Osteocyte (in vitro differentiated cells): ENCODE measurements around the gene DISP2. TPM values are rescaled to one million over a fixed set of nuclear protein-coding genes. Genes with fewer than 3 reads are reported as not detected.

Experiments
- DNase-seq: peaks from one replicate; pipeline ENCODE4 v3.0.0; 2021; ENCODE audit warnings: mixed read lengths; ENCODE audit not compliant: unreplicated experiment; ENCODE audit errors: extremely low spot score
- H3K27ac Mint-ChIP-seq: one replicate; pipeline ENCODE4 v1.8.0; 2021; ENCODE audit warnings: mild to moderate bottlenecking, mixed read lengths; ENCODE audit not compliant: unreplicated experiment
- H3K27me3 Mint-ChIP-seq: one replicate; pipeline ENCODE4 v1.8.0; 2021; ENCODE audit warnings: mixed read lengths; ENCODE audit not compliant: unreplicated experiment
- H3K36me3 Mint-ChIP-seq: one replicate; pipeline ENCODE4 v1.8.0; 2021; ENCODE audit warnings: mixed read lengths; ENCODE audit not compliant: unreplicated experiment
- H3K4me1 Mint-ChIP-seq: one replicate; pipeline ENCODE4 v1.8.0; 2021; ENCODE audit warnings: mixed read lengths; ENCODE audit not compliant: unreplicated experiment
- H3K4me3 Mint-ChIP-seq: one replicate; pipeline ENCODE4 v1.8.0; 2021; ENCODE audit warnings: mild to moderate bottlenecking, moderate library complexity, mixed read lengths; ENCODE audit not compliant: unreplicated experiment
- H3K9me3 Mint-ChIP-seq: one replicate; pipeline ENCODE4 v1.8.0; 2021; ENCODE audit warnings: mixed read lengths; ENCODE audit not compliant: unreplicated experiment
- total RNA-seq: library from RNA; stranded (reverse); gene quantifications from 2 replicates; pipeline ENCODE4 v1.2.1, GENCODE V29; 2021
- TF ChIP-seq, protein P1 (sequence below): fragments of 200-600 bp; sonication (generic); IDR thresholded peaks from 2 replicates; pipeline ENCODE4 v1.5.0; 2021; ENCODE audit warnings: antibody characterized with exemption, mild to moderate bottlenecking, moderate library complexity

The DISP2 gene
- total RNA-seq, 1 donor from 2014 or later = 1.5 TPM

DNA sequence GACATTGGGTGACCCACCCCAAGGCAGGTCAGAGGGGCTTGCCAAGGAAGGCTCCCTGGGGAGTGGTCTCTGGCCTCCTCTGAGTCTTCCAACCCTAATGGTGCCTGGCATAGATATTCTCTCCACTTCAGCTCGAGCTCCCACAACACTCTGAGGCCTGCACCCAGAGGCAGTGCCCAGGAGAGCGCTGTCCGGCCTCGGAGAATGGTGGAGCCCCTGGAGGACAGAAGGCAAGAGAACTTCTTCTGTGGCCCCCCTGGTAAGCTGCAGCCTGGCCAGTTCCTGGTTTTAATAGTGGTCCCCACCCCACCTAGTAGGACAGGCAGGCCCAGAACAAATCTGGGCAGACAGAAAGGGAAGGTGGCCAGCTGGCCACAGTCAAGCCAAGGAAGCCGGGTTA, 7.0 kb downstream of the DISP2 start:
- Mint-ChIP-seq H3K4me3 (no peak overlapping the region), H3K9me3 (no peaks in the 10 kb centered on the region), H3K4me1 (peaks cover 6% of the 10 kb centered on the region), H3K36me3 (no peaks in the 10 kb centered on the region), H3K27me3 (peaks cover 6% of the 10 kb centered on the region), H3K27ac (no peak overlapping the region)
- DNase-seq = no peak
- TF ChIP-seq, protein P1, sequence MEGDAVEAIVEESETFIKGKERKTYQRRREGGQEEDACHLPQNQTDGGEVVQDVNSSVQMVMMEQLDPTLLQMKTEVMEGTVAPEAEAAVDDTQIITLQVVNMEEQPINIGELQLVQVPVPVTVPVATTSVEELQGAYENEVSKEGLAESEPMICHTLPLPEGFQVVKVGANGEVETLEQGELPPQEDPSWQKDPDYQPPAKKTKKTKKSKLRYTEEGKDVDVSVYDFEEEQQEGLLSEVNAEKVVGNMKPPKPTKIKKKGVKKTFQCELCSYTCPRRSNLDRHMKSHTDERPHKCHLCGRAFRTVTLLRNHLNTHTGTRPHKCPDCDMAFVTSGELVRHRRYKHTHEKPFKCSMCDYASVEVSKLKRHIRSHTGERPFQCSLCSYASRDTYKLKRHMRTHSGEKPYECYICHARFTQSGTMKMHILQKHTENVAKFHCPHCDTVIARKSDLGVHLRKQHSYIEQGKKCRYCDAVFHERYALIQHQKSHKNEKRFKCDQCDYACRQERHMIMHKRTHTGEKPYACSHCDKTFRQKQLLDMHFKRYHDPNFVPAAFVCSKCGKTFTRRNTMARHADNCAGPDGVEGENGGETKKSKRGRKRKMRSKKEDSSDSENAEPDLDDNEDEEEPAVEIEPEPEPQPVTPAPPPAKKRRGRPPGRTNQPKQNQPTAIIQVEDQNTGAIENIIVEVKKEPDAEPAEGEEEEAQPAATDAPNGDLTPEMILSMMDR = no peak

DNA sequence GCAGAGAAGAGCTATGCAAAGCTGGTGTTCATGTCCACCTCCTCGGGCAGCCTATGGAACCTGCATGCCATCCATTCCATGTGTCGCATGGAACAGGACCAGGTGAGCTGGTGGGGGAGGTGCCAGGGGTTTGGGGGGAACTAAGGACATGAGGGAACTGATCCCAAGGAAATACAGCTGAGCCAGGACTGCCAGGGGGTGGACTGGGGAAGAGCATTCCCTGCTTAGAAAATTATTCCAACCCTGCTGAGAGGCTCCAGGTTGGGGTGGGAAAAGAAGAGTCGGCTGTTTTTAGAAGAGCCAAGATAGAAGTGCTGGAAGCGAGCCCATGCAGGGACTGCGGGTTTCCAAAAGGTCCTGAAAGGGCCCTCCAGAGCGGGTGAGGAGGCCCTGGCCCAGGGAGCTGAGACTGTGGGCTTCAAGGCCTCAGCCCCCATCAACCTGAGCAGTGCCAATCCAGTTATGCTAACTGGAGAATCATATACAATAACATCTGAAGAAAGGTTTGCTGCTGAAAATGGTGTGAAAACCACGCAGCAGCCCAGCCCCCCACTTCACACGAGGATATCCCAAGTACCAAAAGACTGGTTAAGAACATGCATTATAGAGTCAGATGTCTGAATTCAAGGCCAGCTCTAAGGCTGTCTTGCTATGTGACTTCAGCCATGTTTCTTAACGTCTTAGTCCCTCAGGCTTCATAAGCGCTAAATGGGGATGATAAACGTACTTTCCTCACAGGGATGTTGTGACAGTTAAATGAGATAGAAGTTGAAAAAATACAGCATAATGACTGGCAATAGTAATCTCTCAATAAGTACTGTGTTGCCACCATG, 7.8 kb downstream of the DISP2 start:
- no peak overlapping the region for H3K4me3 Mint-ChIP-seq
- no peak for DNase-seq
- peaks cover 6% of the 10 kb centered on the region for H3K4me1 Mint-ChIP-seq
- TF ChIP-seq, protein P1 = no peak
- H3K27me3 Mint-ChIP-seq = no peaks in the 10 kb centered on the region
- H3K36me3 Mint-ChIP-seq = no peaks in the 10 kb centered on the region
- H3K9me3 Mint-ChIP-seq = no peaks in the 10 kb centered on the region
- H3K27ac Mint-ChIP-seq = no peak overlapping the region

DNA sequence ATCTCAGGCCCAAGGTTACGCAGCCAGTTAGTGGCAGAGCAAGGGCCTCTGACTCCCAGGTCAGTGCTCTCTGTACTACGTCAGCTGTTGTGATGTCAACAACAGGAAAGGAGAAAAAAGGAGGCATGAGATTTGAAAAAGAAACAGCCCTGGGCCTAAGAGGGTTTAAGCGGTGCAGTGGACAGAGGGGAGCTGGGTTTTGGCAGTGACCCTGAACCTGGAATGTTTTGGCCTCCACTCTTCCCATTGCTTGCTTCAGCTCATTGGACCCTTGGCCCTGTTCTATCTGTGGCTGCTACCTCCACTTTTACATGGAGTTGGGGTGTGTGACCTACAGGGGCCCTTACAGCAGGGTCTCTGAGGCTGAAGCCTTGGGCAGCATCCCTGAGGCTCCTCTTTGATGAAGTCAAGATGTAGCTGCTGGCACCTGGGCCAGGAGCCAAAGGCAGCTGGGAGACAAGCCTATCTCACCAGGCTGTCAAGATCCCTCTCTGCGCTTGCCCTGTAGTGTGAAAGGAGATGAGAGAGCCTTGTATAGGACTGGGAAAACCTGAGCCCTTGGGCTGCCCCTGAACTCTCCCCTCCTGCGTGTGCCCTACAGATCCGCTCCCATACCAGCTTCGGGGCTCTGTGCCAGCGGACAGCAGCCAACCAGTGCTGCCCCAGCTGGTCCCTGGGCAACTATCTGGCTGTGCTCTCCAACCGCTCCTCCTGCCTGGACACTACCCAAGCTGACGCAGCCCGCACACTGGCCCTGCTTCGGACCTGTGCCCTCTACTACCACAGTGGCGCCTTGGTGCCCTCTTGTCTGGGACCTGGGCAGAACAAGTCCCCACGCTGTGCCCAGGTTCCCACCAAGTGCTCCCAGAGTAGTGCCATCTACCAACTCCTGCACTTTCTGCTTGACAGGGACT, 8.7 kb downstream of the DISP2 start:
- Mint-ChIP-seq H3K36me3 (no peaks in the 10 kb centered on the region), H3K9me3 (no peaks in the 10 kb centered on the region), H3K27me3 (no peaks in the 10 kb centered on the region), H3K27ac (no peak overlapping the region), H3K4me1 (peaks cover 6% of the 10 kb centered on the region), H3K4me3 (no peak overlapping the region)
- DNase-seq = no peak
- TF ChIP-seq, protein P1 = no peak

DNA sequence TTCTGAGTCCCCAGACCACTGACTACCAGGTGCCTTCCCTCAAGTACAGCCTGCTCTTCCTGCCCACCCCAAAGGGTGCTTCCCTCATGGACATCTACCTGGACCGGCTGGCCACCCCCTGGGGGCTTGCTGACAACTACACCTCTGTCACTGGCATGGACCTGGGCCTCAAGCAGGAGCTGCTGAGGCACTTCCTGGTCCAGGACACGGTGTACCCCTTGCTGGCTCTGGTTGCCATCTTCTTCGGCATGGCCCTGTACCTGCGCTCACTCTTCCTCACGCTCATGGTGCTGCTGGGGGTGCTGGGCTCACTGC, 9.3 kb downstream of the DISP2 start:
- no peaks in the 10 kb centered on the region for H3K9me3 Mint-ChIP-seq
- DNase-seq = no peak
- H3K36me3 Mint-ChIP-seq = no peaks in the 10 kb centered on the region
- H3K4me1 Mint-ChIP-seq = peaks cover 9% of the 10 kb centered on the region
- H3K27ac Mint-ChIP-seq = no peak overlapping the region
- TF ChIP-seq, protein P1 = no peak
- no peak overlapping the region for H3K4me3 Mint-ChIP-seq
- H3K27me3 Mint-ChIP-seq = no peaks in the 10 kb centered on the region
